ENCODE data around the gene OR6C75.

The OR6C75 gene

DNA sequence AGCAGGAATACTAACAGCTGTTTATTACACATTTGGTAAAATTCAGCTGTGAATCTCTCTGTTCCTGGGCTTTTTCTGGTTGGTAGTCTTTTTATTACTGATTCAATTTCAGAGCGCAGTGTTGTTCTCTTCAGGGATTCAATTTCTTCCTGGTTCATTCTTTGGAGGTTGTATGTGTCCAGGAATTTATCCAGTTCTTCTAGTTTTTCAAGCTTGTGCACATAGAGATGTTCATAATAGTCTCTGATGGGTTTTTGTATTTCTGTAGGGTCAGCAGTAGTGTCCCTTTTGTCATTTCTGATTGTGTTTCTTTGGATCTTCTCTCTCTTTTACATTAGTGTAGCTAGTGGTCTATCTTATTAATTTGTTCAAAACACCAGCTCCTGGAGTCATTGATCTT is 54.2 kb downstream of the OR6C75 start:
- no peak for DNase-seq (ENCODE audit: low read depth)
- no peak overlapping the region for H3K4me3 ChIP-seq (replicated peaks; ENCODE audit: low read depth, low read length)
- TF ChIP-seq, protein P1, sequence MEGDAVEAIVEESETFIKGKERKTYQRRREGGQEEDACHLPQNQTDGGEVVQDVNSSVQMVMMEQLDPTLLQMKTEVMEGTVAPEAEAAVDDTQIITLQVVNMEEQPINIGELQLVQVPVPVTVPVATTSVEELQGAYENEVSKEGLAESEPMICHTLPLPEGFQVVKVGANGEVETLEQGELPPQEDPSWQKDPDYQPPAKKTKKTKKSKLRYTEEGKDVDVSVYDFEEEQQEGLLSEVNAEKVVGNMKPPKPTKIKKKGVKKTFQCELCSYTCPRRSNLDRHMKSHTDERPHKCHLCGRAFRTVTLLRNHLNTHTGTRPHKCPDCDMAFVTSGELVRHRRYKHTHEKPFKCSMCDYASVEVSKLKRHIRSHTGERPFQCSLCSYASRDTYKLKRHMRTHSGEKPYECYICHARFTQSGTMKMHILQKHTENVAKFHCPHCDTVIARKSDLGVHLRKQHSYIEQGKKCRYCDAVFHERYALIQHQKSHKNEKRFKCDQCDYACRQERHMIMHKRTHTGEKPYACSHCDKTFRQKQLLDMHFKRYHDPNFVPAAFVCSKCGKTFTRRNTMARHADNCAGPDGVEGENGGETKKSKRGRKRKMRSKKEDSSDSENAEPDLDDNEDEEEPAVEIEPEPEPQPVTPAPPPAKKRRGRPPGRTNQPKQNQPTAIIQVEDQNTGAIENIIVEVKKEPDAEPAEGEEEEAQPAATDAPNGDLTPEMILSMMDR (IDR thresholded peaks at IDR 0.05; ENCODE audit: low read length, missing control alignments), result no peak
